Neural progenitor cell (in vitro differentiated cells): ENCODE results near the gene NRG2. TPM values are rescaled to one million over a fixed set of nuclear protein-coding genes. Genes with fewer than 3 reads are reported as not detected.

Experiments used
- DNase-seq: peaks from one replicate; pipeline ENCODE4 v3.0.0-alpha.2; 2016; ENCODE audit warnings: low spot score
- H2AFZ ChIP-seq: fragments of 200-600 bp; sonication (generic); replicated peaks from 2 replicates; pipeline ENCODE4 v1.6.1; 2016; ENCODE audit warnings: antibody characterized with exemption
- H3F3A ChIP-seq: fragments of 200-600 bp; sonication (generic); 2 replicates; pipeline ENCODE4 v1.6.1; 2016; ENCODE audit warnings: antibody characterized with exemption, low read depth
- H3K27ac ChIP-seq: fragments of 200-600 bp; sonication (generic); 2 replicates; pipeline ENCODE4 v1.5.1; 2016; ENCODE audit warnings: mild to moderate bottlenecking
- H3K27me3 ChIP-seq: fragments of 200-600 bp; sonication (generic); 2 replicates; pipeline ENCODE4 v1.6.1; 2016; ENCODE audit warnings: mild to moderate bottlenecking, moderate library complexity
- H3K36me3 ChIP-seq: fragments of 200-600 bp; sonication (generic); 2 replicates; pipeline ENCODE4 v1.5.1; 2016
- H3K4me1 ChIP-seq: fragments of 200-600 bp; sonication (generic); 2 replicates; pipeline ENCODE4 v1.6.1; 2016; ENCODE audit warnings: mixed run types
- H3K4me2 ChIP-seq: fragments of 200-600 bp; sonication (generic); 2 replicates; pipeline ENCODE4 v1.6.1; 2016
- H3K4me3 ChIP-seq: fragments of 200-600 bp; sonication (generic); 2 replicates; pipeline ENCODE4 v1.5.1; 2016
- H3K79me2 ChIP-seq: fragments of 200-600 bp; sonication (generic); 2 replicates; pipeline ENCODE4 v1.6.1; 2016; ENCODE audit warnings: low read depth
- H3K9ac ChIP-seq: fragments of 200-600 bp; sonication (generic); 2 replicates; pipeline ENCODE4 v1.6.1; 2016
- H3K9me3 ChIP-seq: fragments of 200-600 bp; sonication (generic); 2 replicates; pipeline ENCODE4 v1.5.1; 2016; ENCODE audit warnings: low read depth
- H4K20me1 ChIP-seq: fragments of 200-600 bp; sonication (generic); 2 replicates; pipeline ENCODE4 v1.6.1; 2016; ENCODE audit warnings: low read depth
- H3K27ac Mint-ChIP-seq: 3 replicates; pipeline ENCODE4 v1.8.0; 2021; ENCODE audit warnings: mixed read lengths
- H3K27me3 Mint-ChIP-seq: 2 replicates; pipeline ENCODE4 v1.8.0; 2022; ENCODE audit warnings: low read depth, mild to moderate bottlenecking, inconsistent platforms, moderate library complexity, mixed read lengths; ENCODE audit not compliant: insufficient read depth
- H3K36me3 Mint-ChIP-seq: 3 replicates; pipeline ENCODE4 v1.8.0; 2021; ENCODE audit warnings: mixed read lengths
- H3K4me1 Mint-ChIP-seq: 3 replicates; pipeline ENCODE4 v1.8.0; 2021; ENCODE audit warnings: mixed read lengths
- H3K4me3 Mint-ChIP-seq: 3 replicates; pipeline ENCODE4 v1.8.0; 2021; ENCODE audit warnings: mild to moderate bottlenecking, moderate library complexity, mixed read lengths
- H3K9me3 Mint-ChIP-seq: 3 replicates; pipeline ENCODE4 v1.8.0; 2020; ENCODE audit warnings: mixed read lengths
- EZH2 ChIP-seq: fragments of 200-600 bp; sonication (generic); IDR thresholded peaks from 2 replicates; pipeline ENCODE4 v1.6.1; 2017; ENCODE audit warnings: antibody characterized with exemption, mild to moderate bottlenecking, moderate library complexity
- EZH2phosphoT487 ChIP-seq: fragments of 200-600 bp; sonication (generic); IDR thresholded peaks from 2 replicates; pipeline ENCODE4 v1.6.1; 2017; ENCODE audit warnings: antibody characterized with exemption
- total RNA-seq: library from RNA; depleted of rRNA; stranded (reverse); fragments of >200 nt; gene quantifications from 2 replicates; pipeline ENCODE4 v1.2.3, GENCODE V29; 2015; ENCODE audit warnings: low replicate concordance
- TF ChIP-seq, protein P1 (sequence below): fragments of 200-600 bp; sonication (generic); IDR thresholded peaks from 2 replicates; pipeline ENCODE4 v1.5.1; 2017; ENCODE audit warnings: antibody characterized with exemption, mild to moderate bottlenecking

NRG2 gene
- total RNA-seq, 1 donor from 2014 or later: 0.13 TPM

DNA sequence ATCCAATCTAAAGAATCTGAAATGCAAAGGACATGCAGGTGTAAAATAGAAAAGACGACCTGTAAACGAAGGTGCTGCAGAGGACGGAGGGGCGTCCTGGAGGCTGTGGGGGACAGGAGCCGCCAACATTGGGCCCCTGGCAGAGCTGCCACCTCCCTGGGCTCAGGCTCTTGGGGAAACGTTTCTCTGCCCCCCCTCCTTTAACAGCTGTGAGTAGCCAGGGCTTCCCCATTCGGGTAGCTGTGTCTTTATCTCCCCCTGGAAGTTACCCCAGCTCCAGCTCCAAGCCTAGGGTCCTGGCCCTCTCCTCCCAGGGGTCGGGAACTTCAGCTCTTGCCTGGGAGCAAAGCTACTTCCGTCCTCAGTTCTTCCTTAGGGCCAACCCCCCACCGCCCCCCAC lies 196.0 kb downstream of the NRG2 start:
- Mint-ChIP-seq H3K4me1 (peaks cover 7% of the 10 kb centered on the region), H3K4me3 (peak overlapping the region; percentile 72), H3K27ac (no peak overlapping the region), H3K27me3 (peaks cover 37% of the 10 kb centered on the region), H3K9me3 (no peaks in the 10 kb centered on the region), H3K36me3 (no peaks in the 10 kb centered on the region)
- Histone ChIP-seq H3K36me3 (no peaks in the 10 kb centered on the region), H2AFZ (no peak overlapping the region), H4K20me1 (peaks cover 16% of the 10 kb centered on the region), H3K27ac (no peak overlapping the region), H3K4me3 (no peak overlapping the region), H3F3A (peaks cover 11% of the 10 kb centered on the region), H3K9ac (no peak overlapping the region), H3K4me2 (no peak overlapping the region), H3K4me1 (no peaks in the 10 kb centered on the region), H3K9me3 (no peaks in the 10 kb centered on the region), H3K27me3 (peaks cover 91% of the 10 kb centered on the region), H3K79me2 (no peaks in the 10 kb centered on the region)
- DNase-seq: no peak
- TF ChIP-seq EZH2phosphoT487: peak; percentile 14
- no peak for TF ChIP-seq EZH2

DNA sequence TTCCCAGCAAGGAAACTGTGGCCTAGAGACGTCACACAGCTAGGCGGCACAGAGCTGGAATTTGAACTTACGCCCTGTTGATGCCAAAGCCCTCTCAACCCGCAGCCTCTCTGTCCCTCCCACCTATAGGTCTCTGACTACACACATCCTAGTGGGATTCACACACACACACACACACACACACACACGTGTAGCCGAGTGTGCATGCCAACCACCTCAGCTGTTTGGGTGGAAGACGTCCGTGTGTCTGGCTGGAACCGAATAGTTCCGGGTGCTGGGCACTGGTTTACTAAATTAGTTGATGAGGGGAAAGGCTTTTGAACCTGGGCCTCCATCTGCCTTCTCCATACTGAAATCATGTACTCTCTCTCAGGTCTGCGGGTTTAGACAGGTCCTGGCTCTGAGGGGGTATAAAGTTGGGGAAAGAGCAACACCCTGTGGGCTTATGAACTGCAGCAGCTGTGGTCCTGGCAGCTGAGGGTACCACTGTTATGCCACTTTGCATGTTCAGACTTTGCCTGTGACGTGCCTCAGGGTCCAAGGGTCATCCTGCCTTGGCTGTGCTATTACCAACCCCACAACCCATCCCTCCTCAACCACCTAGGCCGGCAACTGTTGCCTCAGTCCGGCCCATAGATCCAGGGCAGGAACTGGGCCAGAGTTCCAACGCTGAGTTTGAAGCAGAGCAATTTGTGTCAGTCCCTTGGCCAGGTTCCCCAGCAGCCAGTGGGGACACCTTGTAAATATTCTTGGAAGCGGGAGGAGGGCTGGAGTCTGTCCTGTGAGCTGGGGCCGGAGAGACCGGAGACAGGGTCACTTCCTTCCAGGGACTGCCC lies 197.0 kb downstream of the NRG2 start:
- no peaks in the 10 kb centered on the region for H3K36me3 ChIP-seq
- H3K4me3 Mint-ChIP-seq: no peak overlapping the region
- H2AFZ ChIP-seq: no peak overlapping the region
- H3K36me3 Mint-ChIP-seq: no peaks in the 10 kb centered on the region
- no peak overlapping the region for H3K9ac ChIP-seq
- peaks cover 16% of the 10 kb centered on the region for H4K20me1 ChIP-seq
- H3K27me3 ChIP-seq: peaks cover 95% of the 10 kb centered on the region
- H3K9me3 ChIP-seq: no peaks in the 10 kb centered on the region
- H3K4me2 ChIP-seq: no peak overlapping the region
- peaks cover 11% of the 10 kb centered on the region for H3F3A ChIP-seq
- no peaks in the 10 kb centered on the region for H3K9me3 Mint-ChIP-seq
- peak; percentile 27 for TF ChIP-seq EZH2
- TF ChIP-seq, protein P1, sequence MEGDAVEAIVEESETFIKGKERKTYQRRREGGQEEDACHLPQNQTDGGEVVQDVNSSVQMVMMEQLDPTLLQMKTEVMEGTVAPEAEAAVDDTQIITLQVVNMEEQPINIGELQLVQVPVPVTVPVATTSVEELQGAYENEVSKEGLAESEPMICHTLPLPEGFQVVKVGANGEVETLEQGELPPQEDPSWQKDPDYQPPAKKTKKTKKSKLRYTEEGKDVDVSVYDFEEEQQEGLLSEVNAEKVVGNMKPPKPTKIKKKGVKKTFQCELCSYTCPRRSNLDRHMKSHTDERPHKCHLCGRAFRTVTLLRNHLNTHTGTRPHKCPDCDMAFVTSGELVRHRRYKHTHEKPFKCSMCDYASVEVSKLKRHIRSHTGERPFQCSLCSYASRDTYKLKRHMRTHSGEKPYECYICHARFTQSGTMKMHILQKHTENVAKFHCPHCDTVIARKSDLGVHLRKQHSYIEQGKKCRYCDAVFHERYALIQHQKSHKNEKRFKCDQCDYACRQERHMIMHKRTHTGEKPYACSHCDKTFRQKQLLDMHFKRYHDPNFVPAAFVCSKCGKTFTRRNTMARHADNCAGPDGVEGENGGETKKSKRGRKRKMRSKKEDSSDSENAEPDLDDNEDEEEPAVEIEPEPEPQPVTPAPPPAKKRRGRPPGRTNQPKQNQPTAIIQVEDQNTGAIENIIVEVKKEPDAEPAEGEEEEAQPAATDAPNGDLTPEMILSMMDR: no peak
- H3K79me2 ChIP-seq: no peaks in the 10 kb centered on the region
- H3K4me3 ChIP-seq: no peak overlapping the region
- no peak overlapping the region for H3K27ac ChIP-seq
- H3K27me3 Mint-ChIP-seq: peaks cover 37% of the 10 kb centered on the region
- no peak for DNase-seq
- peaks cover 7% of the 10 kb centered on the region for H3K4me1 Mint-ChIP-seq
- H3K4me1 ChIP-seq: no peaks in the 10 kb centered on the region
- H3K27ac Mint-ChIP-seq: no peak overlapping the region

DNA sequence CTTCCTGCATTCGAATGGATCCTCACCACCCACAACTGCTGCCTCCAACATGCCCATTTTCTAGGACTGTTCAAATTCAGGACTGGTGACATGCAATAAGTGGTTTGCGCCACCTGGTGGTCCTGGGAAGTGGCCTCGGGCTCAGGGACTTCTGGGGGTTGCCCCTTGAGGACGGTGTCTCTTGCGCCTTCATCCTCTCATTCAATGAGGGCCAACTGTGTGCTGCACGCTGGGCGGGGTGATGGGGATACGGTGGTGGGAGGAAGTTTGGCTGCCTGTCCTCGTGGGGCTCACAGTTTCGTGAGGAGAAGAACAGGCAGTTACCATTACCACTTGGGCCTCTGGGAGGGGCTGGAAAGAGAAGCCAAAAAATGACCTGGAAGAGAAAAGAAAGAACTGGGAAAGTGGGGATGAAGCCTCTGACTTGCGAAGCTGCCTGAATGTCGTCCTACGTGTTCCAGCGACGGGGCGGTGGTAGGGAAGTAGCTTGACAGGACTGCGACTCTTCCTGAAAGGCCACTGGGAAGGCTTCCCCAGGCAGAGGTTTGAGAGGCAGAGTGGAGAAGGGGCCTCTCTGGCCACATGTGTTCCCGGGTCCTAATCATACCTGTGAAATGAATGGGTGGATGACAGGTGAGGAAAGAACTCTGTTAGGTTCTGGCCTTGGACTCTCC lies 198.5 kb downstream of the NRG2 start:
- Histone ChIP-seq H3K27me3 (peaks cover 84% of the 10 kb centered on the region), H3K4me1 (no peaks in the 10 kb centered on the region), H3F3A (peaks cover 11% of the 10 kb centered on the region), H4K20me1 (peaks cover 16% of the 10 kb centered on the region), H3K9ac (no peak overlapping the region), H3K36me3 (no peaks in the 10 kb centered on the region), H3K27ac (no peak overlapping the region), H2AFZ (no peak overlapping the region), H3K4me3 (no peak overlapping the region), H3K79me2 (no peaks in the 10 kb centered on the region), H3K4me2 (no peak overlapping the region), H3K9me3 (no peaks in the 10 kb centered on the region)
- TF ChIP-seq, protein P1: peak; percentile 90
- TF ChIP-seq EZH2: no peak
- no peak overlapping the region for H3K4me3 Mint-ChIP-seq
- peak; percentile 92 for DNase-seq
- no peak overlapping the region for H3K27ac Mint-ChIP-seq
- H3K27me3 Mint-ChIP-seq: peaks cover 31% of the 10 kb centered on the region
- H3K36me3 Mint-ChIP-seq: no peaks in the 10 kb centered on the region
- H3K9me3 Mint-ChIP-seq: no peaks in the 10 kb centered on the region
- peaks cover 7% of the 10 kb centered on the region for H3K4me1 Mint-ChIP-seq

DNA sequence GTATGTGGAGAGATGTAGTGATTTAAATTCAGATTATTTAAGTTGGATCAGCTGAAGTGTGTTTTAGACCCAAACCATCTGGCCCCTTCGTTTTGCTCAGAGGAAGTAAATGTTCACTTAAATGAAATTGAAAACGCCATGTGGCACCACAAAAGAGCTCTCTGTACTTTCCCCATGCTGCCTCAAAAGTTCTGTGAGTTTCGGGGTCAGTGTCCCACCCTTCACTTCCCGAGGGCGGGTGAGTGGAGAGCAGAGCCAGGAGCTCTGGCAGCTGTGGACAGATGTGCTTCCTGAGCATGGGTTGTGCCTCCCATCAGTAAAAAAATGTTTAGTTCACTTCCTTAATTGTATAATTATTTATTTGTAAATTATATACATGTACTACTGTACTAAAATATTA lies 199.1 kb downstream of the NRG2 start:
- H3K4me1 ChIP-seq: no peaks in the 10 kb centered on the region
- TF ChIP-seq, protein P1: no peak
- TF ChIP-seq EZH2phosphoT487: no peak
- TF ChIP-seq EZH2: no peak
- H3K4me2 ChIP-seq: no peak overlapping the region
- H3K9me3 ChIP-seq: no peaks in the 10 kb centered on the region
- no peaks in the 10 kb centered on the region for H3K79me2 ChIP-seq
- H4K20me1 ChIP-seq: peaks cover 13% of the 10 kb centered on the region
- Mint-ChIP-seq H3K4me3 (no peak overlapping the region), H3K36me3 (no peaks in the 10 kb centered on the region), H3K27ac (no peak overlapping the region), H3K27me3 (peaks cover 29% of the 10 kb centered on the region), H3K4me1 (peaks cover 6% of the 10 kb centered on the region), H3K9me3 (no peaks in the 10 kb centered on the region)
- H3K4me3 ChIP-seq: no peak overlapping the region
- DNase-seq: no peak
- no peak overlapping the region for H3K9ac ChIP-seq
- peaks cover 7% of the 10 kb centered on the region for H3F3A ChIP-seq
- H2AFZ ChIP-seq: no peak overlapping the region
- peaks cover 78% of the 10 kb centered on the region for H3K27me3 ChIP-seq
- no peak overlapping the region for H3K27ac ChIP-seq
- H3K36me3 ChIP-seq: no peaks in the 10 kb centered on the region
